ENCODE measurements around the gene WDFY3.

Gene WDFY3

GRCh38 chr4:84931961-84932360, 34.5 kb downstream of the WDFY3 start:
- H3K9ac ChIP-seq: no peak overlapping the region
- H4K20me1 ChIP-seq (ENCODE audit: insufficient read depth): no peaks in the 10 kb centered on the region
- no peak overlapping the region for H3K4me3 ChIP-seq (IDR thresholded peaks at IDR 0.05; ENCODE audit: insufficient read depth, low read depth, low read length)
- no peaks in the 10 kb centered on the region for H3K36me3 ChIP-seq (ENCODE audit: insufficient read depth)
- no peak for TF ChIP-seq CTCF (conservative IDR thresholded peaks at IDR 0.05; ENCODE audit: low read depth, low read length)
- no peaks in the 10 kb centered on the region for H3K4me1 ChIP-seq (ENCODE audit: low read depth, poor library complexity, severe bottlenecking)
- H2AFZ ChIP-seq (ENCODE audit: low read depth): no peak overlapping the region
- H3K4me2 ChIP-seq: no peak overlapping the region
- H3K79me2 ChIP-seq (ENCODE audit: insufficient read depth, low read depth): no peaks in the 10 kb centered on the region
- H3K27ac ChIP-seq: no peak overlapping the region
- no peaks in the 10 kb centered on the region for H3K27me3 ChIP-seq (ENCODE audit: insufficient read depth, low read depth)

GRCh38 chr4:84931274-84931673, 35.2 kb downstream of the WDFY3 start:
- Histone ChIP-seq H2AFZ (ENCODE audit: low read depth) (no peak overlapping the region), H3K27me3 (ENCODE audit: insufficient read depth, low read depth) (no peaks in the 10 kb centered on the region), H3K36me3 (ENCODE audit: insufficient read depth) (no peaks in the 10 kb centered on the region), H3K4me1 (ENCODE audit: low read depth, poor library complexity, severe bottlenecking) (no peaks in the 10 kb centered on the region), H3K4me3 (IDR thresholded peaks at IDR 0.05; ENCODE audit: insufficient read depth, low read depth, low read length) (no peak overlapping the region), H3K27ac (no peak overlapping the region), H3K79me2 (ENCODE audit: insufficient read depth, low read depth) (no peaks in the 10 kb centered on the region), H3K9ac (no peak overlapping the region), H4K20me1 (ENCODE audit: insufficient read depth) (no peaks in the 10 kb centered on the region), H3K4me2 (no peak overlapping the region)
- no peak for TF ChIP-seq CTCF (conservative IDR thresholded peaks at IDR 0.05; ENCODE audit: low read depth, low read length)

GRCh38 chr4:84928089-84928488, 38.4 kb downstream of the WDFY3 start:
- no peak for TF ChIP-seq CTCF (conservative IDR thresholded peaks at IDR 0.05; ENCODE audit: low read depth, low read length)
- H3K79me2 ChIP-seq (ENCODE audit: insufficient read depth, low read depth): no peaks in the 10 kb centered on the region
- H3K9ac ChIP-seq: no peak overlapping the region
- no peak overlapping the region for H3K27ac ChIP-seq
- no peaks in the 10 kb centered on the region for H4K20me1 ChIP-seq (ENCODE audit: insufficient read depth)
- H3K36me3 ChIP-seq (ENCODE audit: insufficient read depth): no peaks in the 10 kb centered on the region
- H3K4me1 ChIP-seq (ENCODE audit: low read depth, poor library complexity, severe bottlenecking): no peaks in the 10 kb centered on the region
- no peak overlapping the region for H2AFZ ChIP-seq (ENCODE audit: low read depth)
- no peak overlapping the region for H3K4me3 ChIP-seq (IDR thresholded peaks at IDR 0.05; ENCODE audit: insufficient read depth, low read depth, low read length)
- H3K4me2 ChIP-seq: no peak overlapping the region
- no peaks in the 10 kb centered on the region for H3K27me3 ChIP-seq (ENCODE audit: insufficient read depth, low read depth)

GRCh38 chr4:84927428-84927827, 39.1 kb downstream of the WDFY3 start:
- Histone ChIP-seq H3K9ac (no peak overlapping the region), H3K79me2 (ENCODE audit: insufficient read depth, low read depth) (no peaks in the 10 kb centered on the region), H4K20me1 (ENCODE audit: insufficient read depth) (no peaks in the 10 kb centered on the region), H3K4me3 (IDR thresholded peaks at IDR 0.05; ENCODE audit: insufficient read depth, low read depth, low read length) (no peak overlapping the region), H3K4me2 (no peak overlapping the region), H3K27me3 (ENCODE audit: insufficient read depth, low read depth) (no peaks in the 10 kb centered on the region), H3K27ac (no peak overlapping the region), H3K36me3 (ENCODE audit: insufficient read depth) (no peaks in the 10 kb centered on the region), H2AFZ (ENCODE audit: low read depth) (no peak overlapping the region), H3K4me1 (ENCODE audit: low read depth, poor library complexity, severe bottlenecking) (no peaks in the 10 kb centered on the region)
- TF ChIP-seq CTCF (conservative IDR thresholded peaks at IDR 0.05; ENCODE audit: low read depth, low read length): no peak

GRCh38 chr4:84925558-84925957, 40.9 kb downstream of the WDFY3 start:
- H3K4me3 ChIP-seq (IDR thresholded peaks at IDR 0.05; ENCODE audit: insufficient read depth, low read depth, low read length): no peak overlapping the region
- no peak overlapping the region for H3K27ac ChIP-seq
- no peaks in the 10 kb centered on the region for H4K20me1 ChIP-seq (ENCODE audit: insufficient read depth)
- H3K36me3 ChIP-seq (ENCODE audit: insufficient read depth): no peaks in the 10 kb centered on the region
- TF ChIP-seq CTCF (conservative IDR thresholded peaks at IDR 0.05; ENCODE audit: low read depth, low read length): no peak
- H2AFZ ChIP-seq (ENCODE audit: low read depth): no peak overlapping the region
- H3K9ac ChIP-seq: no peak overlapping the region
- H3K27me3 ChIP-seq (ENCODE audit: insufficient read depth, low read depth): no peaks in the 10 kb centered on the region
- H3K4me1 ChIP-seq (ENCODE audit: low read depth, poor library complexity, severe bottlenecking): no peaks in the 10 kb centered on the region
- no peaks in the 10 kb centered on the region for H3K79me2 ChIP-seq (ENCODE audit: insufficient read depth, low read depth)
- H3K4me2 ChIP-seq: no peak overlapping the region

Measured in KMS-11 (cell line).